GM10266 (cell line): ENCODE results near the gene MCRIP2.

Experiments used
- DNase-seq: peaks from one replicate; pipeline ENCODE4 v3.0.0; 2012; ENCODE audit errors: extremely low spot score
- CTCF ChIP-seq: IDR thresholded peaks from 2 replicates; pipeline ENCODE4 v1.5.1; 2012; ENCODE audit warnings: mild to moderate bottlenecking, low read depth; ENCODE audit not compliant: control insufficient read depth, insufficient read depth; ENCODE audit errors: missing control alignments

Gene MCRIP2

GRCh38 chr16:617855-618254, 23.8 kb upstream of the MCRIP2 start:
- no peak for DNase-seq
- no peak for TF ChIP-seq CTCF

DNA sequence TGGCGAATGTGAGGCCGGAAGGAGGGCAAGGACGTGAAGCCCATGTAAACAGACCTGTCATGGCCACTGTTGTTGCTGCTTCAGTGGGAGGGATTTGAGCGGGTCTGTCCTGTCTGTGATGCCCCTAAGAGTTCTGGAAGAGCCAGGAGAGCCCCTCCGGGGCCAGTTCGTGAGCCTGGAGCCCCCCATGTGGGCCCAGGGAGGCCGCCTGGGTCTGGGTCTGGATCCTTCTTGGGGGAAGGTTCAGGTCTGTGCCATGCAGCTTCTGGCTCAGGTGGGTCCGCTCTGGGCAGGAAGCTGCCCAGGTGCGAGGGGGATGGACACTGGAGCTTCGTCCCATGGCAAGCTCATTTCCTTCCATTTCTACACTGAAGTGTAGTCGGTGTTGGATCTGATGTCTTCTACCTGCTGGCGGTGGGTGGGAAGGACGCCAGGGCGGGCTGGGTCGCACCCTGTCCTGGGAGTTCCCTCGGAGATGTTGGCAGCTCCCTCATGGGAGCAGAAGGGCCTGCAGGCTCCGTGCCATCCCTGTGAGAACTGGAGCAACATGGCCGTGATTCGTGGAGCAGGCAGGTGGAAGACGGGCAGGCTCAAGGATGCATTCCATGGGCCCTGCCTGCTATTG, 22.0 kb upstream of the MCRIP2 start:
- DNase-seq, result no peak
- no peak for TF ChIP-seq CTCF

DNA sequence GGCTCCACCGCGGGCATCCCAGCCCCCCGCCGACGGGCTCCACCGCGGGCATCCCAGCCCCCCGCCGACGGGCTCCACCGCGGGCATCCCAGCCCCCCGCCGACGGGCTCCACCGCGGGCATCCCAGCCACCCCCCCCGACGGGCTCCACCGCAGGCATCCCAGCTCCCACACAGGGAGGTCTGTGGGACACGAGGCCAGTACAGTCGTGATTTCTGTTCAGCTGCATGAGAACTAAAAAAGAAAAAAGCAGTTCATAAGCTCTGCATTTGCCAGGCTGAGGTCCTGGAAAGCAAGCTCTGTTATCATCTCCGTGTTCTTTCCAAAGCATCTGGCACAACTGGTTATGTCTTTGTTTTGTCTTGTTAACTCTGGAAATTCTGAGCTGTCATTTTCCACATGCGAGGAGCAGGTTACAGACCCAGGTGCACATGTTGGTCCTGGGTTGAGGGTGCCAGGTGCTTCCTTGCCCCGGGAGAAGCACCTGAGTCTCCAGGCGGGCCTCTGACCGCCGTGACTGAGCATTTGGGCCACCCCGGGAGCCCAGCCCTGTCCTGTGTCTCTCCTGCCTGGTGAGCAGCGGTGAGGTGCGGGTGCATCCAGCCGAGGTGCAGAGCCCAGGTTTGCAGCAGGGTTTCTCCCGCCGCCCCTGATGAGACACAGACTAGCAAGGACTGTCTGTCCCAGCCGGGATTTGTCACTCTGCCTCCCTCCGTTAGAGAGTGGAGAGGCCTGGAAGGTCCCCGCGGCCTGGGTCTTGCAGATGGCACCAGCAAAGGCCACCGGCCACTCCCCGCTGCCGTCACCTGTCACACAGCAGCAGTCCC, 20.7 kb upstream of the MCRIP2 start:
- no peak for DNase-seq
- no peak for TF ChIP-seq CTCF

- no peak for TF ChIP-seq CTCF
- DNase-seq, result no peak
Measured at GRCh38 chr16:621526-622105, 20.0 kb upstream of the MCRIP2 start.

DNA sequence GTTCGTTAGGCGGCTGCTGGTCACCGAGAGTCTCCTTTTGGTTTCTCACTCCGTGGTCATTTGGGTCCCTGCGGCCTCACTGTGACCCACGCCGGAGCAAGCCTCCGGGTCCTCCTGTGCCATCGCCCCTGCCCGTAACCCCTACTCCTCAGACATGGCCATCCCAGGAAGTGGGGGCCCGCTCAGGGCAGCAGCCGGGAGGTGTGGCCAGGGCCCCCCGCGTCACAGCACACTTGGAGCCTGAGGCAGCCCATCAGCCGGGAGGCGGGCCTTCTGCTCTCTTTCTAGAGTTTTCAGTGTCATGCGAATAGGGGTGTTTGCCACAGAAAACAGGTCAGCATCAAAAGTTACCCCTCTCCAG, 18.7 kb upstream of the MCRIP2 start:
- TF ChIP-seq CTCF, result no peak
- DNase-seq, result no peak

DNA sequence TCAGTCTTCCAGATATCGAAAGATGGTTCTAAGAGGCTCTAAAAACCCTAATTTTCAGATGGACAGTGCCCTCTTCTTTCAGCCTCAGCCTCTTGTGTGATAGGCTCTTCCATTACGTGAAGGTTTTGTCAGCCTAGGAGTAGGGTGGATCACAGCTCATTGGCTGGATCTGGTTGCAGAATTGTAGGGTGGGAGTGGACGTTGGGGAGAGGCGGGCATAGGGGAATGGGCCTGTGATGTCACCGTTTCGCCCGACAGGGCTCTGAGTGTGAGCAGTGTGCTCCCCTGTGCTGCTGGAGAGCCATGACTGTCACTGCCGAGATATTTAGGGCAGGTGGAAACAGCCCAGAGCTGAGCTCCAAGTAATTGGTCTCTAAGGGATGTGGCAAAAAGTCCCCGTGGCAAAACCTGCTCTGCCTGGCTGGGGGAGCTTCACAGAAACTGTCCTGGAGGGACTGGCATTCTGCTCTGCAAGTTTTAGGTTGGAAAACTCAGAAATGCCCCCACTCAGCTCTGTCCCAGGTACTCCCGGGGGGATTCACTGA, 17.0 kb upstream of the MCRIP2 start:
- DNase-seq, result no peak
- no peak for TF ChIP-seq CTCF
